Measurements from ENCODE around the gene PROC.
"Not testable (repeated sequence)": the region's sequence is repeated elsewhere in the genome, so short reads cannot be mapped to it uniquely, and the experiment has no call there.

The PROC gene

GRCh38 chr2:127428057-127428814 lies 10.0 kb downstream of the PROC start:
- DNase-seq: no peak

GRCh38 chr2:127428815-127429109 lies 10.5 kb downstream of the PROC start:
- no peak for DNase-seq

GRCh38 chr2:127429291-127429690 lies 11.1 kb downstream of the PROC start:
- no peak for DNase-seq

GRCh38 chr2:127429844-127430425 lies 11.7 kb downstream of the PROC start:
- no peak for DNase-seq

GRCh38 chr2:127431408-127432023 lies 13.3 kb downstream of the PROC start:
- no peak for DNase-seq

GRCh38 chr2:127434515-127434914 lies 16.3 kb downstream of the PROC start:
- DNase-seq: no peak

- no peak for DNase-seq
Observed at GRCh38 chr2:127437056-127437455, 18.8 kb downstream of the PROC start.

- DNase-seq: no peak
Observed at GRCh38 chr2:127437781-127438726, 19.8 kb downstream of the PROC start.

GRCh38 chr2:127439343-127439742 lies 21.1 kb downstream of the PROC start:
- DNase-seq: no peak

- DNase-seq: no peak
Observed at GRCh38 chr2:127448526-127448925, 30.3 kb downstream of the PROC start.

- no peak for DNase-seq
Observed at GRCh38 chr2:127449414-127449813, 31.2 kb downstream of the PROC start.

GRCh38 chr2:127449898-127450297 lies 31.7 kb downstream of the PROC start:
- no peak for DNase-seq

GRCh38 chr2:127451981-127452380 lies 33.8 kb downstream of the PROC start:
- DNase-seq: no peak

GRCh38 chr2:127452423-127452822 lies 34.2 kb downstream of the PROC start:
- not testable (repeated sequence) for DNase-seq

- DNase-seq: no peak
Observed at GRCh38 chr2:127453013-127453391, 34.8 kb downstream of the PROC start.

- DNase-seq: no peak
Observed at GRCh38 chr2:127453392-127454171, 35.4 kb downstream of the PROC start.

GRCh38 chr2:127454595-127455565 lies 36.7 kb downstream of the PROC start:
- no peak for DNase-seq

GRCh38 chr2:127455566-127456493 lies 37.6 kb downstream of the PROC start:
- DNase-seq: no peak

GRCh38 chr2:127456960-127457359 lies 38.7 kb downstream of the PROC start:
- DNase-seq: no peak

- no peak for DNase-seq
Observed at GRCh38 chr2:127462461-127462860, 44.2 kb downstream of the PROC start.
